KMS-11 (cell line): ENCODE results near the gene FETUB.

Experiments
- H2AFZ ChIP-seq: fragments of 200-600 bp; sonication (generic); 2 replicates; pipeline ENCODE4 v1.6.1; 2016; ENCODE audit warnings: antibody characterized with exemption, mixed run types, low read depth
- H3K27ac ChIP-seq: fragments of 200-600 bp; sonication (generic); 2 replicates; pipeline ENCODE4 v1.6.1; 2016; ENCODE audit warnings: mild to moderate bottlenecking, mixed run types
- H3K27me3 ChIP-seq: fragments of 200-600 bp; sonication (generic); 2 replicates; pipeline ENCODE4 v1.6.1; 2017; ENCODE audit warnings: mild to moderate bottlenecking, low read depth, mixed run types, moderate library complexity; ENCODE audit not compliant: insufficient read depth
- H3K36me3 ChIP-seq: fragments of 200-600 bp; sonication (generic); 2 replicates; pipeline ENCODE4 v1.6.1; 2017; ENCODE audit warnings: mild to moderate bottlenecking, mixed run types; ENCODE audit not compliant: insufficient read depth
- H3K4me1 ChIP-seq: fragments of 200-600 bp; sonication (generic); 2 replicates; pipeline ENCODE4 v1.6.1; 2016; ENCODE audit warnings: mild to moderate bottlenecking, low read depth, mixed run types; ENCODE audit not compliant: poor library complexity, severe bottlenecking
- H3K4me2 ChIP-seq: fragments of 200-600 bp; sonication (generic); 2 replicates; pipeline ENCODE4 v1.7.0; 2016; ENCODE audit warnings: mild to moderate bottlenecking, mixed run types
- H3K4me3 ChIP-seq: fragments of 200-600 bp; sonication (generic); IDR thresholded peaks from 2 replicates; pipeline ENCODE4 v1.6.1; 2017; ENCODE audit warnings: low read depth, low read length, mixed read lengths; ENCODE audit not compliant: insufficient read depth
- H3K79me2 ChIP-seq: fragments of 200-600 bp; sonication (generic); 2 replicates; pipeline ENCODE4 v1.6.1; 2016; ENCODE audit warnings: low read depth, mixed run types; ENCODE audit not compliant: insufficient read depth
- H3K9ac ChIP-seq: fragments of 200-600 bp; sonication (generic); 2 replicates; pipeline ENCODE4 v1.6.1; 2016; ENCODE audit warnings: mild to moderate bottlenecking, mixed run types
- H4K20me1 ChIP-seq: fragments of 200-600 bp; sonication (generic); 2 replicates; pipeline ENCODE4 v1.6.1; 2016; ENCODE audit warnings: mild to moderate bottlenecking, mixed run types; ENCODE audit not compliant: insufficient read depth
- TF ChIP-seq, protein P1 (sequence below): fragments of 200-600 bp; sonication (generic); conservative IDR thresholded peaks from 2 replicates; pipeline ENCODE4 v1.6.1; 2017; ENCODE audit warnings: low read depth, mild to moderate bottlenecking, antibody characterized with exemption, low read length, moderate library complexity, mixed read lengths

Gene FETUB

DNA sequence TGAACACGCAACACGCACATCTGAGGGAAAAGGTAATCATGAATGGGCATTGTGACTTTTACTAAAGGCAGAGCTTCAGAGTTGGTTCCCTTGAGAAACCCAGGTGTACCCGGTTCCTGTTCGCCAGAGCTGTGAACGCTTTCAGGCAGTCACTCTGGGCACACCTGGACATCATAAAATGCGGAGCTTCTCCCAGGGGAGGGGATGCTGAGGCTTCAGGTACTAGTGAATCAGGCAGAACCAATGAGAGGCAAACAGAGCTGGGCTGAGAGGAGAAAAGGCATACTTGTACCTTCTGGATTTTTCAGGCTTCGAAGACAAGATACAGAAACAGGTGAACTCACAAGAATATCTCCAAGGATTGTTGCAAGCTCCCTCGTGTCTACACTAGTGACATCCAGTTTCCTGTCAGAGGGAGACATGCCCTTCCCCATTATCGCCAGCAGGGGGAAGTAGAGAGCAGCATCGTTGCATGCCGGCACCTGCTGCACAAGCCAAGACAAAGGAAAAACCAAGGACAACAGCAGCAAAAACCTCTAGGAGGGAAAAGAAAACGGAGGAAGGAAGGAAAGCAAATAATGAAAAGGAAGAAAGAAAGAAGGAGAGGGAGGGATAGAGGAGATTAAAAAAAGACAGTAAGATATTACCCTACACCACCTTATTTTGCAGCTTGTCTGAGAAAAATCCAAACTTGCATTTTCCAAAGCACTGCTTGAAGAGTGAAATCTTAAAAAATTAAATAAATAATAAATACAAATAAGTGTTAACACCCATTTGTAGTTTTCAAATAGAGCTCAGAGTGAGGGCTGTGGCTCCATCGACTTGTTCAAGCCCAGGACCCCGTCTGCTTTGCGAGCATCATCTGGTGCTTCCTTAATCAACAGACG, 25.4 kb upstream of the FETUB start:
- peaks cover 13% of the 10 kb centered on the region for H3K4me1 ChIP-seq
- no peaks in the 10 kb centered on the region for H3K36me3 ChIP-seq
- TF ChIP-seq, protein P1, sequence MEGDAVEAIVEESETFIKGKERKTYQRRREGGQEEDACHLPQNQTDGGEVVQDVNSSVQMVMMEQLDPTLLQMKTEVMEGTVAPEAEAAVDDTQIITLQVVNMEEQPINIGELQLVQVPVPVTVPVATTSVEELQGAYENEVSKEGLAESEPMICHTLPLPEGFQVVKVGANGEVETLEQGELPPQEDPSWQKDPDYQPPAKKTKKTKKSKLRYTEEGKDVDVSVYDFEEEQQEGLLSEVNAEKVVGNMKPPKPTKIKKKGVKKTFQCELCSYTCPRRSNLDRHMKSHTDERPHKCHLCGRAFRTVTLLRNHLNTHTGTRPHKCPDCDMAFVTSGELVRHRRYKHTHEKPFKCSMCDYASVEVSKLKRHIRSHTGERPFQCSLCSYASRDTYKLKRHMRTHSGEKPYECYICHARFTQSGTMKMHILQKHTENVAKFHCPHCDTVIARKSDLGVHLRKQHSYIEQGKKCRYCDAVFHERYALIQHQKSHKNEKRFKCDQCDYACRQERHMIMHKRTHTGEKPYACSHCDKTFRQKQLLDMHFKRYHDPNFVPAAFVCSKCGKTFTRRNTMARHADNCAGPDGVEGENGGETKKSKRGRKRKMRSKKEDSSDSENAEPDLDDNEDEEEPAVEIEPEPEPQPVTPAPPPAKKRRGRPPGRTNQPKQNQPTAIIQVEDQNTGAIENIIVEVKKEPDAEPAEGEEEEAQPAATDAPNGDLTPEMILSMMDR, result peak; percentile 99
- H3K27me3 ChIP-seq, result no peaks in the 10 kb centered on the region
- peak overlapping the region; percentile 27; the same call in 1 of the 2 replicates for H3K4me2 ChIP-seq
- no peak overlapping the region for H3K4me3 ChIP-seq
- no peaks in the 10 kb centered on the region for H4K20me1 ChIP-seq
- H3K27ac ChIP-seq, result no peak overlapping the region
- H2AFZ ChIP-seq, result peak overlapping the region; percentile 65
- H3K9ac ChIP-seq, result no peak overlapping the region
- no peaks in the 10 kb centered on the region for H3K79me2 ChIP-seq

DNA sequence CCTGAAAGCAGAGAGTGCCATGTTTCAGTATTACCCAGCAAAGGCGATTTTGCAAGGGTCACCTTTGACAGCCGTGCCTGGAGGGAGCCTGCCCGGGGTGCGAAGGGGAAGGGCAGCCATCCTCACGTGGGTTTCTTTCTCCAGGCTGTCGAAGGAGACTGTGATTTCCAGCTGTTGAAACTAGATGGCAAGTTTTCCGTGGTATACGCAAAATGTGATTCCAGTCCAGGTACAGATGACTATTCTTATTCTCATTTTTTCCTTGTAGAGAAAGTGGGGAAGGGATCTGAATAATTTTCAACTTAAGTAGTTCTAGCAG, 23.9 kb upstream of the FETUB start:
- TF ChIP-seq, protein P1, result no peak
- Histone ChIP-seq H3K79me2 (no peaks in the 10 kb centered on the region), H3K4me2 (no peak overlapping the region), H2AFZ (peak overlapping the region; percentile 70; the same call in 1 of the 2 replicates), H3K4me3 (no peak overlapping the region), H3K4me1 (peaks cover 13% of the 10 kb centered on the region), H3K27me3 (no peaks in the 10 kb centered on the region), H3K36me3 (no peaks in the 10 kb centered on the region), H3K27ac (no peak overlapping the region), H3K9ac (no peak overlapping the region), H4K20me1 (no peaks in the 10 kb centered on the region)

DNA sequence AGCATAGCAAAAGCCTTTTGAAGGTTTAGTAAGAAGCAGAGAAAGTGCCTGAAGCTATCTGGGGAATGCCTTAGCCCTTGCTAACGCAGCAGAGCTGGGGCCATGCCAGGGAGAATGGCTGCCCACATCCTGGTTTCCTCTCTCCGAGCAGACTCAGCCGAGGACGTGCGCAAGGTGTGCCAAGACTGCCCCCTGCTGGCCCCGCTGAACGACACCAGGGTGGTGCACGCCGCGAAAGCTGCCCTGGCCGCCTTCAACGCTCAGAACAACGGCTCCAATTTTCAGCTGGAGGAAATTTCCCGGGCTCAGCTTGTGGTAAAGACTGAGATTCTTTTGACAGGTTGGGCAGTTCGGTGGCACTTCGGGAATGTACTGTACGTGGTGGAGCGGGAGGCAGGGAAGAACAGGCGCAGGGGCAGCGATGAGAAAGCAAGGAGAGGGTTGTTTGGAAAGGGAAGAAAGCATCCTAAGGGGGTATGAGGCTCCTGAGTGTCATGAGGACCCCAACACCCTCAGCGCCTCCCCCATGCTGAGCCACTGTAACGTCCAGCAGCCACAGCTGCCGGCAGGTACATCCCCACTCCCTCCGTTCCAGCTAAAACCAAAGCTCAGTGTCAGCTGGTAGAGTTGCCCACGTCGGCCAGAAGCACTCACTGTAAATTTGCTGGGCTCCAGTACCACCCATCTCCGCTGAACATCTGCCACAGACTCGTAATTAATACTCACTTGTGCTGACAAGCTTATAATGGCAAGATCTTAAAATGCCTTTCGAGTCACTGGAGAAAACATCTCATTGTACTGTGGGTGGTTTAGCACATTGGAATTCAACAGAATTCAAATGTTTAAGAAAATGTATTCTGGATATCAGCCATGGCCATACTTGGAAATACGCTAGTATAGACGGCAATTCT, 22.9 kb upstream of the FETUB start:
- H4K20me1 ChIP-seq, result no peaks in the 10 kb centered on the region
- peaks cover 13% of the 10 kb centered on the region for H3K4me1 ChIP-seq
- TF ChIP-seq, protein P1, result peak; percentile 88
- no peaks in the 10 kb centered on the region for H3K27me3 ChIP-seq
- peak overlapping the region; percentile 70; the same call in 1 of the 2 replicates for H2AFZ ChIP-seq
- H3K27ac ChIP-seq, result no peak overlapping the region
- no peak overlapping the region for H3K4me3 ChIP-seq
- H3K36me3 ChIP-seq, result no peaks in the 10 kb centered on the region
- no peaks in the 10 kb centered on the region for H3K79me2 ChIP-seq
- peak overlapping the region; percentile 67 for H3K4me2 ChIP-seq
- no peak overlapping the region for H3K9ac ChIP-seq

DNA sequence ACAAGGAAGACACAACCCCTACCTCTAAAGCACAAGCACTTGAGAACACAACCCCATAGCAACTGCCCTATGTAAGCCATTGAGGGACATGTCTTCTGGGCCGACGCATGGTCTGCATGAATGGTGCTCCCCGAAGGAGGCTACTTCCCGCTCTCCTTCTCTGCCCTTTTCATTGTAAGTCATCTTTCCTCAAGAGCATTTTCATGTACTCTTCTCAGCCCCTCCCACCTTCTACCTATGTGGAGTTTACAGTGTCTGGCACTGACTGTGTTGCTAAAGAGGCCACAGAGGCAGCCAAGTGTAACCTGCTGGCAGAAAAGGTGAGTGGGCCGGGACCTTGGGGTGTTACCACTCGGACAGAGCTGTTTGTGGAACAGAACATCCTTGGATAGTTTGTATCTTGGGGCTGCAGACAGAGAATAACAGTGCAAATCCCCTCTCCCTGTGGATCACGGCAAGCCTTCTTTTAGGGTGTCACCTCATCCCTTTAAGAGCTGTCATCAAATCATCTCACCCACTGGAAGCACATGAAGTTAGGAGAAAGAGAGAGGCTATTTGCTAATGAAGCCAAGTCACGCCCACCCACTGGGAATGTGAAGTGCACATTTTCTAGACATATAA, 21.8 kb upstream of the FETUB start:
- H3K27ac ChIP-seq, result no peak overlapping the region

More for the DNA sequence above, 21.8 kb upstream of the FETUB start:
- TF ChIP-seq, protein P1, result no peak
- no peaks in the 10 kb centered on the region for H4K20me1 ChIP-seq
- H3K4me1 ChIP-seq, result peaks cover 13% of the 10 kb centered on the region
- no peak overlapping the region for H3K4me3 ChIP-seq
- no peaks in the 10 kb centered on the region for H3K79me2 ChIP-seq
- no peak overlapping the region for H3K4me2 ChIP-seq
- H3K36me3 ChIP-seq, result no peaks in the 10 kb centered on the region
- H2AFZ ChIP-seq, result no peak overlapping the region
- H3K9ac ChIP-seq, result no peak overlapping the region
- H3K27me3 ChIP-seq, result no peaks in the 10 kb centered on the region
